Measurements from ENCODE around the gene SELPLG.

The SELPLG gene

GRCh38 chr12:108589840-108590229, 43.9 kb downstream of the SELPLG start:
- H3K36me3 ChIP-seq (replicated peaks), result no peaks in the 10 kb centered on the region
- H3K4me3 ChIP-seq (ENCODE audit: low read depth, low read length), result no peak overlapping the region
- DNase-seq, result no peak
- in situ Hi-C loops (cut with HindIII; ENCODE audit: low pct_ligation_motif_present, low sequenced_read_pairs), result no loop called here
- TF ChIP-seq, protein P1, sequence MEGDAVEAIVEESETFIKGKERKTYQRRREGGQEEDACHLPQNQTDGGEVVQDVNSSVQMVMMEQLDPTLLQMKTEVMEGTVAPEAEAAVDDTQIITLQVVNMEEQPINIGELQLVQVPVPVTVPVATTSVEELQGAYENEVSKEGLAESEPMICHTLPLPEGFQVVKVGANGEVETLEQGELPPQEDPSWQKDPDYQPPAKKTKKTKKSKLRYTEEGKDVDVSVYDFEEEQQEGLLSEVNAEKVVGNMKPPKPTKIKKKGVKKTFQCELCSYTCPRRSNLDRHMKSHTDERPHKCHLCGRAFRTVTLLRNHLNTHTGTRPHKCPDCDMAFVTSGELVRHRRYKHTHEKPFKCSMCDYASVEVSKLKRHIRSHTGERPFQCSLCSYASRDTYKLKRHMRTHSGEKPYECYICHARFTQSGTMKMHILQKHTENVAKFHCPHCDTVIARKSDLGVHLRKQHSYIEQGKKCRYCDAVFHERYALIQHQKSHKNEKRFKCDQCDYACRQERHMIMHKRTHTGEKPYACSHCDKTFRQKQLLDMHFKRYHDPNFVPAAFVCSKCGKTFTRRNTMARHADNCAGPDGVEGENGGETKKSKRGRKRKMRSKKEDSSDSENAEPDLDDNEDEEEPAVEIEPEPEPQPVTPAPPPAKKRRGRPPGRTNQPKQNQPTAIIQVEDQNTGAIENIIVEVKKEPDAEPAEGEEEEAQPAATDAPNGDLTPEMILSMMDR (IDR thresholded peaks at IDR 0.05; ENCODE audit: low read depth, low read length, missing control alignments), result no peak
- H3K27me3 ChIP-seq (replicated peaks), result no peaks in the 10 kb centered on the region
- no peak overlapping the region for H3K27ac ChIP-seq

DNA sequence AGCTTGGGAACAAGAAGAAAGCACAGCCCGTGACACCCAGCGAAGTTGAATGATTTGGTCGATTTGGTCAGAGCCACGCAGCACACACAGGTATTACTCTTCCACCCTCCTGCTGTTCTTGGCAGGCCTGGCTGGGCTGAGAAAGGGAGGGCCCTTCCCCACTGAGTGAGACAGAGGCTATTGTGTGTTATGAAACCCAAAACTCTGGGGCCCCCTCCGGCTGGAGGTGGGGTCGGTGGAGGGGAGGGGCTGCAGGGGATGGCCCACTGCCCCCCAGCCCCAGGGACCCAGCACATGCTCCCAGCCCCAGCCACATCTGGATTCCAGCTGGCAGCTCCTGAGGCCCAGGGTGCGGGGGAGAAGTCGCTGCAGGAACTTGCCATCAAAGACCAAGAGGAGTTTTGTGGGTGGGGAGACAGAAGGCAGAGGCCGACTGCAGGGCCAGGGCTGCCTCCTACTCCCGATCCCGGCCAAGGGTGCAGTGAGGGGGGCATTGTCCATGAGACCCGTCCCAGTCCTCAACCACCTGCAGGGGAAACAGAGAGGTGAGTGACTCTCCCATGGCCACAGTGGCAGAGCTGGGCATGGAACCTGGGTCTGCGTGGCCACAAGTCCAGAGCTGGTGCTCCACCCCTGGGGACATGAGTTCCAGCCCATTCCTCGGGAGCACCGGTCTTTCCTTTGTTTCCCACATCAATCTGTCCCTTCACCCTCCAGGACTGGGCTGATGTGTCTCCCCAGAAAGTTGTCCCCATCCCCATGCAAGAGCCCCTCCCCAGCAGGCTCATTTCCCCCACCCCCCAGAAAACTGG, 44.5 kb downstream of the SELPLG start:
- TF ChIP-seq, protein P1 (IDR thresholded peaks at IDR 0.05; ENCODE audit: low read depth, low read length, missing control alignments), result no peak
- no peaks in the 10 kb centered on the region for H3K27me3 ChIP-seq (replicated peaks)
- H3K36me3 ChIP-seq (replicated peaks), result no peaks in the 10 kb centered on the region
- no peak for DNase-seq
- in situ Hi-C loops (cut with HindIII; ENCODE audit: low pct_ligation_motif_present, low sequenced_read_pairs), result no loop called here
- H3K4me3 ChIP-seq (ENCODE audit: low read depth, low read length), result no peak overlapping the region
- H3K27ac ChIP-seq, result no peak overlapping the region

DNA sequence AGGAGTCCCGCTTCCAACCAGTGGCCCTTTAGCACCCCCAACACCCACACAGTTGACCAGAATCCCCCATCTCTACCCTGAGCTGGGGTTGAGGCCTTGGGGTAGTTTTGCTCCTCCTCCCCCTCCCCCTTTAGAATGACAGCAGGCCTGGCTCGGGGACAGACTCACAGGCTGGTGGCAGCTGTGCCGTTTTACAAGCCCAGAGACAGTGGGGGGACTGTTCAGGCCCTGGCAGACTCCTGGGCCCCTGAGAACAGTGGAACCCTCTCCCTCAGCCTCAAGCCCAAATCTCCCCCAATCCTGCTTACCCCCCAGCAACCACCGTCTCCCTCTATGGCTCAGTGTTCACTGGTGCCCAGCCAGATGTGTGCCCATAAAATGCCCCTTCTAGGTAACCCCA, 45.9 kb downstream of the SELPLG start:
- in situ Hi-C loops (cut with HindIII; ENCODE audit: low pct_ligation_motif_present, low sequenced_read_pairs), result no loop called here
- TF ChIP-seq, protein P1 (IDR thresholded peaks at IDR 0.05; ENCODE audit: low read depth, low read length, missing control alignments), result no peak

GRCh38 chr12:108586306-108586705, 47.4 kb downstream of the SELPLG start:
- TF ChIP-seq, protein P1 (IDR thresholded peaks at IDR 0.05; ENCODE audit: low read depth, low read length, missing control alignments), result no peak
- no peaks in the 10 kb centered on the region for H3K27me3 ChIP-seq (replicated peaks)
- H3K36me3 ChIP-seq (replicated peaks), result no peaks in the 10 kb centered on the region
- H3K27ac ChIP-seq, result no peak overlapping the region
- no peak for DNase-seq
- in situ Hi-C loops (cut with HindIII; ENCODE audit: low pct_ligation_motif_present, low sequenced_read_pairs), result no loop called here
- no peak overlapping the region for H3K4me3 ChIP-seq (ENCODE audit: low read depth, low read length)

More for the DNA sequence above, 45.9 kb downstream of the SELPLG start:
- Histone ChIP-seq H3K36me3 (replicated peaks) (no peaks in the 10 kb centered on the region), H3K27ac (no peak overlapping the region), H3K4me3 (ENCODE audit: low read depth, low read length) (no peak overlapping the region), H3K27me3 (replicated peaks) (no peaks in the 10 kb centered on the region)
- no peak for DNase-seq

DNA sequence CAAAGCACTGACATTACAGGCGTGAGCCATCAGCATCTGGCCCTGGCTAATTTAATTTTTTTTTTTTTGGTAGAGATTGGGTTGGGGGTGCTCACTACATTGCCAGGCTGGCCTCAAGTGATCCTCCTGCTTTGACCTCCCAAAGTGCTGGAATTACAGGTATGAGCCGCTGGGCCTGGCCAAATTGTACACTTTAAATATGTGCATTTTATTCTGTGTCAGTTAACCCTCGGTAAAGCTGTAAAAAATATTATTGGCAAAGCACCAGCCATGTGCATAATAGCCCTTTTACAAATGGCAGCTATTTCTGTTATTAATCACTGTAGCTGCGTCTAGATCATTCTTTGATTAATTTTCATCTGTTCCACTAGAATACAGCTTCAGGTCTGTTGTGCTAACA, 47.8 kb downstream of the SELPLG start:
- TF ChIP-seq, protein P1 (IDR thresholded peaks at IDR 0.05; ENCODE audit: low read depth, low read length, missing control alignments), result no peak
- Histone ChIP-seq H3K36me3 (replicated peaks) (no peaks in the 10 kb centered on the region), H3K4me3 (ENCODE audit: low read depth, low read length) (no peak overlapping the region), H3K27me3 (replicated peaks) (no peaks in the 10 kb centered on the region), H3K27ac (no peak overlapping the region)
- in situ Hi-C loops (cut with HindIII; ENCODE audit: low pct_ligation_motif_present, low sequenced_read_pairs), result no loop called here
- no peak for DNase-seq

All from brain microvascular endothelial cell (primary cell).